HepG2 (cell line): ENCODE data around the gene NFATC2. TPM values are rescaled to one million over a fixed set of nuclear protein-coding genes. Genes with fewer than 3 reads are reported as not detected.

Source experiments
- ATAC-seq: fragments of 200-7000 bp; cut with Tn5 transposase; 3 replicates; pipeline ENCODE4 v1.9.1; 2020; ENCODE audit warnings: mild to moderate bottlenecking, moderate library complexity
- BruUV-seq: library from RNA; stranded (reverse); fragments of 400-500 nt; replicated peaks from 2 replicates; lab custom pipeline; 2021; lab: Mats Ljungman, UMichigan
- CTCF ChIA-PET: fragments of 300-600 bp; formaldehyde crosslinking; extraction: SDS; loops from one replicate; lab custom pipeline; 2021; ENCODE audit warnings: low total read pairs, inconsistent platforms, low intra/inter-chr PET ratio; lab: Yijun Ruan, JAX
- POLR2A ChIA-PET: fragments of 350-600 bp; sonication (Branson Sonifier 250); formaldehyde crosslinking; loops from one replicate; lab custom pipeline; 2020; ENCODE audit warnings: antibody characterized with exemption, inconsistent platforms; lab: Yijun Ruan, JAX
- DNase-seq: peaks from one replicate; pipeline ENCODE4 v3.0.0-alpha.2; 2015; ENCODE audit warnings: low spot score
- FAIRE-seq: peaks from 3 replicates; lab custom pipeline; 2011; peaks lifted over from hg19 to GRCh38; lab: Jason Lieb, UNC
- H2AFZ ChIP-seq: one replicate; pipeline ENCODE4 v1.6.1; 2011; ENCODE audit warnings: low read length, inconsistent platforms
- H3K27ac ChIP-seq: fragments of 300-600 bp; 3 replicates; pipeline ENCODE4 v1.8.0; 2011; ENCODE audit warnings: mixed run types, mild to moderate bottlenecking, mixed read lengths, low read length, inconsistent platforms; ENCODE audit not compliant: insufficient read depth; ENCODE audit errors: extremely low read length
- H3K27me3 ChIP-seq, 2 experiments: fragments of 200-600 bp in 1 of 2; 2 replicates in 1 of 2; 3 replicates in 1 of 2; pipeline versions ENCODE4 v1.6.0 to v1.8.0; 2011; ENCODE audit warnings: low read length in 2 of 2, mild to moderate bottlenecking in 2 of 2, moderate library complexity in 2 of 2, inconsistent platforms in 1 of 2; ENCODE audit not compliant: insufficient read depth in 2 of 2, control insufficient read depth in 1 of 2
- H3K36me3 ChIP-seq, 2 experiments: fragments of 200-600 bp in 1 of 2; replicated peaks in 1 of 2; 2 replicates in 1 of 2; 3 replicates in 1 of 2; pipeline versions ENCODE4 v1.5.1 to v1.8.0; 2011; ENCODE audit warnings: low read length in 2 of 2, inconsistent platforms in 1 of 2; ENCODE audit not compliant: insufficient read depth in 2 of 2, control insufficient read depth in 1 of 2
- H3K4me1 ChIP-seq: 2 replicates; pipeline ENCODE4 v1.5.1; 2012; ENCODE audit warnings: low read length, inconsistent platforms; ENCODE audit not compliant: insufficient read depth
- H3K4me2 ChIP-seq: 2 replicates; pipeline ENCODE4 v1.6.0; 2011; ENCODE audit warnings: low read depth, low read length, inconsistent platforms
- H3K4me3 ChIP-seq, 3 experiments: fragments of 200-600 bp in 1 of 3; sonication (generic), shearing (Covaris generic) in 1 of 3; replicated peaks in 1 of 3; 2 replicates each; pipeline ENCODE4 v1.5.1; 2011 to 2016; ENCODE audit warnings: low read length in 3 of 3, inconsistent platforms in 2 of 3, low read depth in 2 of 3, mild to moderate bottlenecking in 2 of 3, control low read depth in 1 of 3, mixed read lengths in 1 of 3; ENCODE audit not compliant: insufficient read depth in 1 of 3
- H3K79me2 ChIP-seq: one replicate; pipeline ENCODE4 v1.6.1; 2011; ENCODE audit warnings: low read length, inconsistent platforms; ENCODE audit not compliant: insufficient read depth
- H3K9ac ChIP-seq: 2 replicates; pipeline ENCODE4 v1.6.0; 2011; ENCODE audit warnings: mild to moderate bottlenecking, low read depth, low read length, inconsistent platforms; ENCODE audit not compliant: insufficient read depth
- H3K9me3 ChIP-seq: 2 replicates; pipeline ENCODE4 v1.5.1; 2012; ENCODE audit warnings: mild to moderate bottlenecking, low read length
- H4K20me1 ChIP-seq: 2 replicates; pipeline ENCODE4 v1.6.0; 2011; ENCODE audit warnings: inconsistent platforms, mild to moderate bottlenecking, low read length, moderate library complexity; ENCODE audit not compliant: insufficient read depth
- CENPT ChIP-seq: sonication (generic); formaldehyde crosslinking; IDR thresholded peaks from 2 replicates; pipeline ENCODE4 v1.8.0; 2022; ENCODE audit warnings: low read depth, mild to moderate bottlenecking, moderate library complexity, missing genetic modification reagents
- DNMT1 ChIP-seq: sonication (generic); formaldehyde crosslinking; IDR thresholded peaks from 2 replicates; pipeline ENCODE4 v1.5.1; 2020; ENCODE audit warnings: mild to moderate bottlenecking, missing genetic modification reagents
- ETV6 ChIP-seq: sonication (generic); formaldehyde crosslinking; conservative IDR thresholded peaks from 2 replicates; pipeline ENCODE4 v1.4.0; 2020; ENCODE audit warnings: missing genetic modification reagents
- XRCC5 ChIP-seq: fragments of 200-400 bp; formaldehyde crosslinking; optimal IDR thresholded peaks from 2 replicates; pipeline ENCODE3; 2017; ENCODE audit warnings: mild to moderate bottlenecking, low read length
- WGBS: methylation state at CpG from one replicate; pipeline ENCODE4 v1.1.6; 2017; ENCODE audit warnings: low lambda C conversion rate; 5-methylcytosine and 5-hydroxymethylcytosine counted together
- in situ Hi-C: cut with HindIII; loops from 2 replicates; pipeline ENCODE4 v1.10.0; 2017; ENCODE audit warnings: low pct_unique_long_range_greater_than_20kb; ENCODE audit not compliant: extremely low pct_ligation_motif_present
- intact Hi-C: fragments of 100-400 bp; cut with micrococcal nuclease; formaldehyde crosslinking; loops from one replicate; pipeline ENCODE4 v1.10.0; 2022; ENCODE audit not compliant: unreplicated experiment
- polyA plus RNA-seq, 8 experiments: library from polyadenylated mRNA; depleted of rRNA in 3 of 8; stranded (reverse) in 7 of 8; unstranded in 1 of 8; fragments of >200 nt; fragmentation: Illumina TruSeq in 4 of 8; extraction: Trizol in 4 of 8; gene quantifications; 2 replicates each; pipeline versions ENCODE4 v1.2.1 to v1.2.3, GENCODE V29; 2011 to 2016; ENCODE audit warnings: low read depth in 4 of 8, missing spikeins in 1 of 8, mixed read lengths in 1 of 8; ENCODE audit not compliant: insufficient read depth in 1 of 8
- total RNA-seq, 5 experiments: library from RNA; depleted of rRNA; stranded (reverse); fragments of >200 nt; fragmentation: Illumina TruSeq; extraction: Trizol; gene quantifications; 2 replicates each; pipeline ENCODE4 v1.2.3, GENCODE V29; 2016; ENCODE audit warnings: low read depth in 1 of 5
- TF ChIP-seq, protein P1 (sequence below): IDR thresholded peaks from 2 replicates; pipeline ENCODE4 v1.6.1; 2018; ENCODE audit warnings: missing genetic modification reagents, mild to moderate bottlenecking, missing compliant biosample characterization
- TF ChIP-seq, protein P2 (sequence below): sonication (generic); formaldehyde crosslinking; IDR thresholded peaks from 2 replicates; pipeline ENCODE4 v1.5.1; 2020; ENCODE audit warnings: mild to moderate bottlenecking, missing genetic modification reagents, moderate library complexity

NFATC2 gene
- total and polyA plus RNA-seq, 2 of the 13 experiments (the other 11 are each of a cell fraction or from before 2014, with no cell fraction given) = 1.9 to 3.3 TPM

DNA sequence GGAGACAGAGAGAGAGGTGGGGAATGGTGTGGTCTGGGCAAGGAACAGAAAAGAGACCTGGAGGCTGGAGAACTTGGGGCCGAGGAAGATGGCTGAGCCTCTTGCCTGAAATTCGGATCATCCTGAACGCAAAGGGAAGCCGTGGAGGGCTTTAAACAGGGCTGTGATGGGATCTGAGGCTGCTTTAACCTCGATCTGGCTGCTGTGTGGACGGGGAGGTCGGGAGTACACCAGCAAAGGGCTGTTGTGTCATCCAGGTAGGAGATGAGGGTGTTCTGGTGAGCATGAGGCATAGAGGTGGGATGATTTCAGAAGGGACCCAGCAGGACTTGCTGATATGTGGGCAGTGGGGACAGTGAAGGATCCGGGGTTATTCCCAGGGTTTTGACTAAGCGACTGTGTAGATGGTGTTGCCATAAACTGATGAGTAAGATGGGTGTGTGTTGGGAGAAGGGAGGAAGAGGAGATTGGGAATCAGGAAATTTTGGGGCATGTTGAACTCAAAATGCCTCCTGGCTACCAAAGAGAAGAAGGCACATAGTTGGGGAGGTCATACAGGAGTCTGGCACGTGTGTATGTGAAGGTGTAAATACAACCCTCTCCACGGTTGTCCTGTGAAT, 158.5 kb downstream of the NFATC2 start:
- no peaks in the 10 kb centered on the region for H4K20me1 ChIP-seq
- WGBS = 59% methylated on average over 10 of the region's 11 CpGs
- ATAC-seq (no peak), FAIRE-seq (no peak), DNase-seq (no peak)
- H3K4me1 ChIP-seq = no peaks in the 10 kb centered on the region
- H3K9ac ChIP-seq = no peak overlapping the region
- intact Hi-C loops = loop anchor here (10.0 kb wide), 1 partner anchor 71 kb away; no protein-coding TSS in a partner anchor
- no peak overlapping the region for H3K27ac ChIP-seq
- in situ Hi-C loops = no loop called here
- no peaks in the 10 kb centered on the region for H3K9me3 ChIP-seq
- no peaks in the 10 kb centered on the region for H3K79me2 ChIP-seq
- ChIA-PET CTCF (no interaction called here), POLR2A (no interaction called here)
- no TSS peak for BruUV-seq
- TF ChIP-seq ETV6 (CRISPR knock-in tag) (no peak), CENPT (no peak)
- TF ChIP-seq, protein P1, sequence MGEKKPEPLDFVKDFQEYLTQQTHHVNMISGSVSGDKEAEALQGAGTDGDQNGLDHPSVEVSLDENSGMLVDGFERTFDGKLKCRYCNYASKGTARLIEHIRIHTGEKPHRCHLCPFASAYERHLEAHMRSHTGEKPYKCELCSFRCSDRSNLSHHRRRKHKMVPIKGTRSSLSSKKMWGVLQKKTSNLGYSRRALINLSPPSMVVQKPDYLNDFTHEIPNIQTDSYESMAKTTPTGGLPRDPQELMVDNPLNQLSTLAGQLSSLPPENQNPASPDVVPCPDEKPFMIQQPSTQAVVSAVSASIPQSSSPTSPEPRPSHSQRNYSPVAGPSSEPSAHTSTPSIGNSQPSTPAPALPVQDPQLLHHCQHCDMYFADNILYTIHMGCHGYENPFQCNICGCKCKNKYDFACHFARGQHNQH (CRISPR knock-in tag) = no peak
- no peaks in the 10 kb centered on the region for H3K36me3 ChIP-seq
- no peak overlapping the region for H2AFZ ChIP-seq
- no peak overlapping the region for H3K4me3 ChIP-seq
- H3K4me2 ChIP-seq = no peak overlapping the region
- H3K27me3 ChIP-seq = no peaks in the 10 kb centered on the region

DNA sequence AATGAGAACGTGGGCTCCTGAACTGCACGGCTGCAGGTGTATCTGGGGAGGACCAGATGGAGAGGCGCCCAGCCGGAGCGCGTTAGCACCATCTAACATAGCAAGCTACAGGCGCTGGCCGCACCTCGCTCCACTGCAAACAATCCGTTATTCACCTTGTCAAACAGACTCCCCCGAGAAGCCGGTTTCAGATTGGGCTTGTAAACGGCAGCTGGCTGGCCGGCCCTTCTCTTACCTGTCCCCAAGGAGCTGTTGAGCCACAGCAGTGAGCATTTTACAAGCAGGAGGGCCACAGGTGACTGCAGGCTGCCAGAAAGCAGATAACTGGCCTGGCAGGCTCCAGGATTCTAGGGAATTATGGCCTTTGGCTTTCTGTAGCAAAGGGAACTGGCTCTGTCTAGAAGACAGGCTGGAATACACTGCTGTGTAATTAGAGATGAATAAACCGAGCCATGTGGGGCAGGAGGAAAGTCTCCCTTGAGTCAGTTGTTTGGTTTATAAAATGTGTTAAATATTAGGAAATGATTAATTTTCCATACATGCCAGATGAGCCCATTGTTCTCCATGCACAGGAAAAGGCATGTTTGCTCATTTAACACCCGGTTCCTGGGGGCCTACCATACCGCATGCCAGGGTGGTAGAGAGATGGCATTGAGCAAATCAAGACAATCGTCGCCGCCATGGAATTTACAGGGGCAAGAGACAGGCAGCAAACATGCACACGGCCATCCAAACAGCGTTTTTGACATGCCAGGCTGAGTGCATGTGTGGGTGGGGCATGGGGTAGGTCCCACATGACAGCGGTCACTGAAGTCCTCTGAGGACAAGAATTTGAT, 159.3 kb downstream of the NFATC2 start:
- H3K9ac ChIP-seq = no peak overlapping the region
- ATAC-seq (peak; percentile 14), FAIRE-seq (no peak), DNase-seq (no peak)
- intact Hi-C loops = loop anchor here (10.0 kb wide), 1 partner anchor 72 kb away; no protein-coding TSS in a partner anchor
- H4K20me1 ChIP-seq = no peaks in the 10 kb centered on the region
- no peak overlapping the region for H3K4me3 ChIP-seq
- no peaks in the 10 kb centered on the region for H3K9me3 ChIP-seq
- no peaks in the 10 kb centered on the region for H3K79me2 ChIP-seq
- no peak overlapping the region for H2AFZ ChIP-seq
- H3K27ac ChIP-seq = no peak overlapping the region
- 48% methylated on average over 23 of the region's 23 CpGs for WGBS
- POLR2A ChIA-PET = no interaction called here
- no TSS peak for BruUV-seq
- in situ Hi-C loops = no loop called here
- H3K4me1 ChIP-seq = no peaks in the 10 kb centered on the region
- no peak overlapping the region for H3K4me2 ChIP-seq
- H3K27me3 ChIP-seq = no peaks in the 10 kb centered on the region
- no peak for TF ChIP-seq DNMT1 (CRISPR knock-in tag)
- TF ChIP-seq, protein P2, sequence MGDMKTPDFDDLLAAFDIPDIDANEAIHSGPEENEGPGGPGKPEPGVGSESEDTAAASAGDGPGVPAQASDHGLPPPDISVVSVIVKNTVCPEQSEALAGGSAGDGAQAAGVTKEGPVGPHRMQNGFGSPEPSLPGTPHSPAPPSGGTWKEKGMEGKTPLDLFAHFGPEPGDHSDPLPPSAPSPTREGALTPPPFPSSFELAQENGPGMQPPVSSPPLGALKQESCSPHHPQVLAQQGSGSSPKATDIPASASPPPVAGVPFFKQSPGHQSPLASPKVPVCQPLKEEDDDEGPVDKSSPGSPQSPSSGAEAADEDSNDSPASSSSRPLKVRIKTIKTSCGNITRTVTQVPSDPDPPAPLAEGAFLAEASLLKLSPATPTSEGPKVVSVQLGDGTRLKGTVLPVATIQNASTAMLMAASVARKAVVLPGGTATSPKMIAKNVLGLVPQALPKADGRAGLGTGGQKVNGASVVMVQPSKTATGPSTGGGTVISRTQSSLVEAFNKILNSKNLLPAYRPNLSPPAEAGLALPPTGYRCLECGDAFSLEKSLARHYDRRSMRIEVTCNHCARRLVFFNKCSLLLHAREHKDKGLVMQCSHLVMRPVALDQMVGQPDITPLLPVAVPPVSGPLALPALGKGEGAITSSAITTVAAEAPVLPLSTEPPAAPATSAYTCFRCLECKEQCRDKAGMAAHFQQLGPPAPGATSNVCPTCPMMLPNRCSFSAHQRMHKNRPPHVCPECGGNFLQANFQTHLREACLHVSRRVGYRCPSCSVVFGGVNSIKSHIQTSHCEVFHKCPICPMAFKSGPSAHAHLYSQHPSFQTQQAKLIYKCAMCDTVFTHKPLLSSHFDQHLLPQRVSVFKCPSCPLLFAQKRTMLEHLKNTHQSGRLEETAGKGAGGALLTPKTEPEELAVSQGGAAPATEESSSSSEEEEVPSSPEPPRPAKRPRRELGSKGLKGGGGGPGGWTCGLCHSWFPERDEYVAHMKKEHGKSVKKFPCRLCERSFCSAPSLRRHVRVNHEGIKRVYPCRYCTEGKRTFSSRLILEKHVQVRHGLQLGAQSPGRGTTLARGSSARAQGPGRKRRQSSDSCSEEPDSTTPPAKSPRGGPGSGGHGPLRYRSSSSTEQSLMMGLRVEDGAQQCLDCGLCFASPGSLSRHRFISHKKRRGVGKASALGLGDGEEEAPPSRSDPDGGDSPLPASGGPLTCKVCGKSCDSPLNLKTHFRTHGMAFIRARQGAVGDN (CRISPR knock-in tag) = 0 out of 2 replicates have a peak, but pooled peaks have one; percentile 9
- peak; percentile 41 for TF ChIP-seq XRCC5
- CTCF ChIA-PET = no interaction called here
- H3K36me3 ChIP-seq = no peaks in the 10 kb centered on the region
